Hematopoietic multipotent progenitor cell treated with erythropoietin and hydrocortisone succinate and interleukin-3 and kit ligand, for 4 days (in vitro differentiated cells): Measurements from ENCODE around the gene ZNF324B.
"Not testable (repeated sequence)": the region's sequence is repeated elsewhere in the genome, so short reads cannot be mapped to it uniquely, and the experiment has no call there.

Experiments used
- DNase-seq: peaks from one replicate; pipeline ENCODE4 v3.0.0-alpha.2; 2015

The ZNF324B gene

GRCh38 chr19:58455306-58455705 is 3.9 kb downstream of the ZNF324B start:
- DNase-seq = no peak

GRCh38 chr19:58456111-58456510 is 4.7 kb downstream of the ZNF324B start:
- no peak for DNase-seq

GRCh38 chr19:58460039-58460438 is 8.6 kb downstream of the ZNF324B start:
- no peak for DNase-seq

DNA sequence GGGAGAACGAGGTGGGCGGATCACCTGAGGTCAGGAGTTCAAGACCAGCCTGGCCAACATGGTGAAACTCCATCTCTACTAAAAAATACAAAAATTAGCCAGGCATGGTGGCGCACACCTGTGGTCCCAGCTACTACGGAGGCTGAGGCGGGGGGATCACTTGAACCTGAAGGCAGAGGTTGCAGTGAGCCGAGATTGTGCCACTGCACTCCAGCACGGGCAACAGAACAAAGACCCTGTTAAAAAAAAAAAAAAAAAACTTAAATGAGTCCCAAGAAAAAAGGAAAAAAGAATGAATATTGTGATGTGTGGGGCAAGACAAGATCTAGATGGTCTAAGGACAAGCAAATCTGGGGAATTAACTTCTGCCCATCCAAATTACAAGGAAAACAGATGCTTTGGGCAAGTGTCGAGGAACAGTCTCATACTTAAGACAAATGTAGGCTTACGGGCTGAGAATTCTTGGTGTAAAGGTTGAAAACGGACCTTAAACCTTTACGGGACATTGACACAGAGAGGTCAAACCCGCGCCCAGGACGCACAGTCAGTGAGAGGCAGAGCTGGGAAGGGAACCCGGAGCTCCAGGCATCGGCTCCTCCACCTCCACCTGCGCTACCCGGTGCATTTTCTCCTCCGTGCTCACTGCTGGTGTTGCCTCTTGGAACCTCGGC is 14.8 kb downstream of the ZNF324B start:
- DNase-seq = no peak

DNA sequence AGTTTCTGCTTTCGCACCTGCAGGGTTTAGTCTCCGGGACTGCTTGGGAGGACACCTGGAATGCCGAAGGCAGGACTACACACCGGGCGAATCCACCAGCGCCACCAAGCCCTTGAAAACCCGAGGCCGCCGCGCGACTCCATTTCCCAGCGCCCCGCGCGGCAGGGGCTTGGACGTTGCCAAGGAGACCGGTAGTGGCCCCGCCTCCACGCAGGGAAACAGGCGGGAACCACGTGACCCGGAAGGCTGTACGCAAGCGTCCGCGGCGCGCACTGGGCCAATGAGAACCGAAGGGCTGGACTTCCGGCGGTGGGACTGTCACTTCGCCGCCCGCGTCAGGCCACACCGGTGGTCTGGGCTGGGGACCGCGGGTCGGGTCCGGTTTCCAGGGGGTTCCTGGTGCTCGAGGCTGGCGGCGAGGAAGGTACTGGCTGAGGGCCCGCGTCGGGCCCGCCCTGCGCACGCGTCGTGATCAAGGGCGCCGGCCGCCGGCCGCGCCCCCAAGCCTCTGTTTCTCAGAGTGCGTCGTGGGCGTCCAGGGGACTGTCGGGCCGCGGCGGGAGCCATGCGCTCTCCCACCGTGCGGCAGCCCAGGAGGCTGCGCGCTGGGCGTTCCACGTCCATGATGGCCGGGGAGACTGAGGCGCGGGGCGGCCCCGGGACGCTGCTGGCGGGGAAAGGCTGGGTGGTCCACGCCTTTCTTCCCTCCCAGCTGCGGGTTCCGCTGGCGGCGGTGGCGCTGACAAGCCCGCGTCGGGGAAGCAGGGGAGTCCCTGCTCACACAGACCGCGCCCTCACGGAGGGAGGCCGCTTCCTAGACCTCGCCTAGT is 15.6 kb downstream of the ZNF324B start, which contains the start of gene ZNF324:
ZNF324 (plus strand) TSS at position 321 of the 830 bp plus-strand sequence. CDS start 2,106 bp downstream, outside the sequence.
- peak; percentile 99 for DNase-seq

DNA sequence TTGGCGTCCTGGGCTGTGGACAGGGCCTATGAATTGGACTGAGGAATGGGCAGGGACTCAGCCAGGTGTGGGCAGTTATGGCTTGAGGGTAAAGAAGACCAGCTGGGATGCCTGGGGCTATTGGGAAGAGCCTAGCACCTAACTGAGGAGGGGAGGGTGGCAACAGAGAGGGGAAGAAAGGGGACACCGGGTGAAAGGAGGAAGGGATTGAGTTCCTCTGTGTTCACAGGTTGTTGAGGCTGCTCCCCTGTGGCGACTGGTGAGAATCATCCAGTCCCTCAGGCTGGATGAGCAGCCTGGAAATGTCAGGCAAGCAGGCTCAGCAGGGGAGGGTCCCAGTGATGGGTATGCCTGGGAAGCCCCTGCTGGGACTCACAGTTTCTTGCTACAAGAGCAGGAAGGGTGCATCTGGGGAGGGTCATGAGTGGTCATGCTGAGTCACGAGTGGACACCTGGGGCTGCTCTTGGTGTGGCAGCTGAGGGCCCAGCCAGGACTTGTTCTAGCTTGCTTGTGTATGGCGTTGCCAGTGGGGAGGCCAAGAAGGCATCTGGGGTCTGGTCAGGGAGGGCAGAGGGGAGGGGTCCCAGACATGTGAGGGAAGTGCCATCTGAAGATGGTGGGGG is 16.9 kb downstream of the ZNF324B start:
- no peak for DNase-seq

DNA sequence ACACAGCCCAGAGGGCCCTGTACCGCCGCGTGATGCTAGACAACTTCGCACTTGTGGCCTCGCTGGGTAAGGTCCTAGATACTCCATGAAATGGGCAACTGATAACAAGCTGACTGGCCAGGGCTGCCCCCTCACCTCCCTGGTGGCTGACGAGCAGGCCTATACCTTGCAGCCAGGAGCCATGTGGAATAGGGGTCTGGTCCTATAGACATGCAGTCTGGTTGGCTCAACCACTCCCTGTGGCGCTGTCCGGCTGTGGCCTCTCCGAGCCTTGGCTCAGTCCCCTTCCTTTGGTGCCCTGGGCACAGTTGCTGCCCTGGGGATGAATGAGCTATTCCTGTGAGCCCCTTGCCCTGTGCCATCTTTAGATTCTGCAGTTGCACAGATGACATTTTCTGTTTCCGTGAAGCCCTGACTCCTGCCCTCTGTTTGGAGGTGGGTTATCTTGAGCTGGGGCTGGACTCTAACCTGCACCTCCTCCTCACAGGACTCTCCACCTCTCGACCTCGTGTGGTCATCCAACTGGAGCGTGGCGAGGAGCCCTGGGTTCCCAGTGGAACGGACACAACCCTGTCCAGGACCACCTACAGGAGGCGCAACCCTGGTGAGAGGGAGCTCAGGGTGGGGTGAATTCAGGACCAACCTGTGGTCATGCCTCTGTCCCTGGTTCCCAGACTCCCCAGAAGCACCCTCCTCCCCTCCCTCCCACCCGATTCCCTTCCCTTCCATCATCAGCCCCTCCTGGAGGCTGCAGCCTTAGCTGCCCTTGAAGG is 18.0 kb downstream of the ZNF324B start:
- no peak for DNase-seq

- not testable (repeated sequence) for DNase-seq
Measured at GRCh38 chr19:58470837-58471543, 19.6 kb downstream of the ZNF324B start.

GRCh38 chr19:58471736-58472135 is 20.3 kb downstream of the ZNF324B start:
- DNase-seq = no peak

DNA sequence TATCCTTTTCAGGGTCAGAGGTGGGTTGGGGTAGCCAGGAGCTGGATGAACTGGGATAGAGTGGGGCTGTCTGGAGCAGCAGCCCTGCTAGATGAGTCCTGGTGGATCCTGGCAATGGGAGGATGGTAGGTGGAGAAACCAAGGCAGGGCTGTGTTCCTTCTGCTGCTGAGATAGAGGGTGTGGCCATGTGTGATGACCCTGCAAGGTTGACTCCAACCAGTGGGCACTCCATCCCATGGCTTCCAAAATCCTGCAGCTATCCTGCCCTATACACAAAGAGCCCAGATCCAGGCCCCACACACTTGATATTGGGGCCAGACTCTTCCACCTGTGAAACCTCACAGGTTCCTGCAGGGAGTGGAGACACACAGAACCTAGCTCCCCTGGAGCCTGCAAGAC is 22.4 kb downstream of the ZNF324B start:
- DNase-seq = no peak

GRCh38 chr19:58474291-58474996 is 23.0 kb downstream of the ZNF324B start:
- no peak for DNase-seq

DNA sequence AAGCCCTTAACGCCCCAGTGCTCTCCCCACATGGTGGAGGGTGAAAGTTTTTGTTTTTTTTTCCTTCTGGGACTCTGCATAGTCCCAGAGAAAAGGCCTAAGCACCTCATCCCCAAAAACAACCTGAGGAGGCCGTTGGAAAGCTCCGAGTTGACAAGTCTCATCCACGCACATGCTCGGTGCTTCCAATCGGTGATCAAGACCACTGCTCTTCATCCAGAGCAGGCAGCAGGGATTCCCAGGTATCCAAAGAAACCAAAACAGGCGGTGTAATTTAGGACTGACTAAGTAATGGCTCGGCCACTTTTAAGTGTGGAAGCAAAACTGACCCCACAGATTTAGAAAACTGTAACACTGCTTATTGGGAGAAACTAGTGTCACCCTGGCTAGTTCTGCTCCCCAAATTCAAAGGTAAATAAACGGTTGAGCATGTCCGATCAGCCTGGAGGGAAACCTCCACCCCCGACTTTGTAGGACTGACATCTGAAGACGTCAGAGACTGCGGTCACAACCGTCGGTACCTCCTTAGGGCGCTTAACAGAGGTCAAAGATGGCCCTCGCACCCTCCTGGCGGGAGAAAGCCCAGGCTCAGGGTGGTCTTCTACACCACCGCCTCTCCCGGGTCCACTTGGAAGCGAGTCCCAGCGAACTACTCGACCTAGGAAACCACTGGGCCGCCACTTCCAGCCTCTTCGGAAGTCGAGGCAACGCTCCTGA is 23.7 kb downstream of the ZNF324B start:
- DNase-seq = no peak

GRCh38 chr19:58475714-58476497 is 24.5 kb downstream of the ZNF324B start, which contains the start of gene ZNF446:
TSS of gene ZNF446 (plus strand) at chr19:58476352. CDS start at chr19:58477219, 867 bp downstream.
- peak; percentile 99 for DNase-seq

GRCh38 chr19:58476498-58477015 is 25.1 kb downstream of the ZNF324B start:
- peak; percentile 35 for DNase-seq

- DNase-seq = no peak
Measured at GRCh38 chr19:58477130-58477529, 25.7 kb downstream of the ZNF324B start.

DNA sequence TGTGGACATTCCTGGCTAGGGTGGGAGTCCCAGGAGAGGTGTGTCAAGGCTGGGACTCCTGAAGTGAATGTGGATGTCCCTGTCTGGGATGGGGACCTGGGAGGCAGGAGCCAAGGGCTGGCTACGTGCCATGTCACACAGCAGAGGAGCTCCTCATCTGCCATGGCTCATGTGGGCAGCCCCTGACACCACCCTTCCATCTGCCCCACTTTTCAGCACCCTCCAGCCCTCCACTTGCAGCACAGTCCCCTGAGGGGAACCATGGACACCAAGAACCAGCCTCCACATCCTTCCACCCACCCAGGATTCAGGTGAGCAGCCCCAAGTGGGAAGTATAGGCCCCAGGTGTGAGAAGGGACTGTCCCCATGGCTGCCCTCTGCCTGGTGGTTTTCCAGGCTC is 26.4 kb downstream of the ZNF324B start:
- no peak for DNase-seq

GRCh38 chr19:58479303-58479702 is 27.9 kb downstream of the ZNF324B start:
- DNase-seq = no peak

DNA sequence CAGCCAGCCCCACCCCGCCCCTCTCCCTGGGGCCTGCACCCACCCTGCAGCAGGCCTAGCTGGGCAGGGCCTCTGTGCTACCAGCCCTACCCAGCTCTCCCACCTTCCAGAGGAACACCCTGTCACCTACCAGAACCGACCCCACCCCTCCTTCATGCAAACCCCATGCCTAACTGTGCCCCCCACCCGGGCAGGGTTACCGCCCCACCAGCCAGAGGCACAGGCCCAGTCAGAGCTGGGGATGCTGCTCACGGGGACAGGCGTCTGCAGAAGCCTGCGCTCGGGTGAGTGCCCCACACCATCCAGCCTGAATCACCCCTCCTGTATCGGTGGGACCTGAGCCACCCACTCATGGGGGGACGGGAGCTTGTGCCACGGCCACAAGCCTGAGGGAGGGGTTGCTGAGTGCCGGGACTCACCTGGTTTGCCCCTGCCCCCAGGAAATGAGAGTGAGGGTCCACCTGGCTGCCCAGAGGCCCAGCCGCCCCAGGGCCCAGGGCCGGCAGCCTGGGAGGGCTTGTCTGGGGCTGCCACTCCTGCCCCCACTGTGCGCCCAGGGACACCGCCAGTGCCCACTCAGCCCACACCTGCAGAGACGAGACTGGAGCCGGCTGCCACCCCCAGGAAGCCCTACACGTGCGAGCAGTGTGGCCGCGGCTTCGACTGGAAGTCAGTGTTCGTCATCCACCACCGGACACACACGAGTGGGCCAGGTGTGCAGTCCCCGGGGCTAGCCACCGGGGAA is 28.5 kb downstream of the ZNF324B start:
- no peak for DNase-seq

DNA sequence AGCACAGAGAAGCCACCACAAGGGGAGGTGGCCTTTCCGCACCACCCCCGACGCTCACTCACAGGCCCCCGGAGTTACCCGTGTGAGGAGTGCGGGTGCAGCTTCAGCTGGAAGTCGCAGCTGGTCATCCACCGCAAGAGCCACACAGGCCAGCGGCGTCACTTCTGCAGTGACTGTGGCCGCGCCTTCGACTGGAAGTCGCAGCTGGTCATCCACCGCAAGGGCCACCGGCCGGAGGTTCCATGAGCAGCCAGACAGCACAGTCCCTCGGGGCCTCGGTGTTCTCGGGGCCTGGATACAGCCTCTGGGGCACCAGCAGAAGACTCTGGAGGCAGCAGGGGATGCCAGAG is 29.0 kb downstream of the ZNF324B start:
- DNase-seq = no peak
